HUES48 (cell line): ENCODE results near the gene THRSP.
"Not testable (repeated sequence)": the region's sequence is repeated elsewhere in the genome, so short reads cannot be mapped to it uniquely, and the experiment has no call there.

Source experiments
- H3K27ac ChIP-seq: one replicate; pipeline ENCODE4 v1.7.0; 2013; ENCODE audit warnings: low read depth, low read length, inconsistent platforms
- H3K27me3 ChIP-seq: 2 replicates; pipeline ENCODE4 v1.6.1; 2013; ENCODE audit warnings: mild to moderate bottlenecking, low read length; ENCODE audit not compliant: control insufficient read depth, insufficient read depth
- H3K36me3 ChIP-seq: 2 replicates; pipeline ENCODE4 v1.6.1; 2013; ENCODE audit warnings: low read length; ENCODE audit not compliant: control insufficient read depth, insufficient read depth
- H3K4me1 ChIP-seq: 2 replicates; pipeline ENCODE4 v1.6.1; 2013; ENCODE audit warnings: mild to moderate bottlenecking, low read length; ENCODE audit not compliant: control insufficient read depth, insufficient read depth
- H3K4me3 ChIP-seq: 2 replicates; pipeline ENCODE4 v1.5.1; 2013; ENCODE audit warnings: mild to moderate bottlenecking, low read depth, low read length
- H3K9ac ChIP-seq: 2 replicates; pipeline ENCODE4 v1.6.1; 2013; ENCODE audit warnings: mild to moderate bottlenecking, low read depth, low read length, moderate library complexity
- H3K9me3 ChIP-seq: 2 replicates; pipeline ENCODE4 v1.6.1; 2013; ENCODE audit warnings: low read length; ENCODE audit not compliant: control insufficient read depth, insufficient read depth

The THRSP gene

DNA sequence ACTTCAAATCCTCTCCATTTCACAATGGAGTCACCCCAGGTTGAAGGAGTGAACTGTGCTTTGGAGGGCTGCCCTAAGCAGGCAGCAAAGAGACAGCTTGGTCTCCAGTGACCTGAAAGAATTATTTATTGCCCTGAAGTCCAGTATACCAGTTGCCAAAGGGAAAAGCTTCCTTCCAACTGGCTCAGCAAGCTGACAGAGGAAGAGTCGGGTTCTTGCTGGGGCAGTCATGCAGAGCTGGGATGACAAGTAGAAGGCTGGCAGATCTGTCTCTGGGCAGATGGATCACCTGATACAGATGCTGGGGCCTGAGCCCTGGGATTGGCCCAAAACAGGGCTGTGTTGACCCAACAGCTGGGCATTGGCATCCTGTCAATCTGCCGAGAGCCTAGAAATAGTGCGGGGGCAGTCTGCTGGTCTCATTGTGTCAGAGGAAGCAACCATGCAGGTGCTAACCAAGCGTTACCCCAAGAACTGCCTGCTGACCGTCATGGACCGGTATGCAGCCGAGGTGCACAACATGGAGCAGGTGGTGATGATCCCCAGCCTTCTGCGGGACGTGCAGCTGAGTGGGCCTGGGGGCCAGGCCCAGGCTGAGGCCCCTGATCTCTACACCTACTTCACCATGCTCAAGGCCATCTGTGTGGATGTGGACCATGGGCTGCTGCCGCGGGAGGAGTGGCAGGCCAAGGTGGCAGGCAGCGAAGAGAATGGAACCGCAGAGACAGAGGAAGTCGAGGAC is at the start of gene THRSP:
TSS of gene THRSP (plus strand) at position 422 of the 742 bp plus-strand sequence. CDS start at position 443, 21 bp downstream.
- Histone ChIP-seq H3K9me3 (no peaks in the 10 kb centered on the region), H3K4me1 (no peaks in the 10 kb centered on the region)

DNA sequence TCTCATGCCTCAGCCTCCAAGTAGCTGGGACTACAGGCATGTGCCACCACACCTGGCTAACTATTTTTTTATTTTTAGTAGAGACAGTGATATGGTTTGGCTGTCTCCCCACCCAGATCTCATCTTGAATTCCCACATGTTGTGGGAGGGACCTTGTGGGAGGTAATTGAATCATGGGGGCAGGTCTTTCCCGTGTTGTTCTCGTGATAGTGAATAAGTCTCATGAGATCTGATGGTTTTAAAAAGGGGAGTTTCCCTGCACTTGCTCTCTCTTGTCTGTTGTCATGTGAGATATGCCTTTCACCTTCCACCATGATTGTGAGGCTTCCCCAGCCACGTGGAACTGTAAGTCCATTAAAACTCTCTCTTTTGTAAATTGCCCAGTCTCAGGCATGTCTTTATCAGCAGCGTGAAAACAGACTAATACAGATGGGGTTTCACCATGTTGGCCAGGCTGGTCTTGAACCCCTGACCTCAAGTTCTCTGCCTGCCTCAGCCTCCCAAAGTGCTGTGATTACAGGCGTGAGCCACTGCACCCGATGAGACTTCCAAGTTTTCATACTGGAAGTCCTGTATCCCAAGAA is 48.6 kb upstream of the THRSP start:
- not testable (repeated sequence) for H3K4me3 ChIP-seq, H3K4me1 ChIP-seq, H3K9me3 ChIP-seq, H3K27me3 ChIP-seq, H3K9ac ChIP-seq, H3K27ac ChIP-seq
- H3K36me3 ChIP-seq, result peaks cover 18% of the 10 kb centered on the region

More for the DNA sequence above, at the start of gene THRSP:
- Histone ChIP-seq H3K4me3 (no peak within 1 kb of the TSS), H3K36me3 (0 out of 2 replicates have a peak, but pooled peaks cover 5% of the 10 kb centered on the region), H3K27me3 (no peaks in the 10 kb centered on the region), H3K27ac (no peak within 1 kb of the TSS), H3K9ac (no peak within 1 kb of the TSS)

- H3K4me1 ChIP-seq, result 0 out of 2 replicates have a peak, but pooled peaks cover 3% of the 10 kb centered on the region
These were observed 47.8 kb upstream of the THRSP start for GRCh38 chr11:78015878-78016277.

DNA sequence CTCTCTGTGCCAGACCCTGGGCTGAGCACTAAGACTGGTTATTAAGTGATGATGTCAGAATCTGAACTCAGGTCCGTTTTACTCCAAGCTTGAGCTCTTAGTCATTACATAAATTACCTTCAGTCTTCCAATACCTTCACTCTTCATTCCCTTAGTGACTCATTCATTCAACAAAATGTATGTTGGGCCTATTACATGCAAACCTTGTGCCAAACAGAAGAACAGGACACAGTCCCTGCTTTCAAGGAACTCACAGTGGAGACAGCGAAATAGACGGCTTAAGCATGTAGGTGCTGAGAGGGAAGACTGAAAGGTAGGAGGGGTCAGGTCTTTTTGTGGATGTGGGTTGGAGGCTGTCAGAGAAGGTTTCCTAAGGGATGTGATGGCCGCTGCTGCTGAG is 43.9 kb upstream of the THRSP start:
- Histone ChIP-seq H3K9me3 (no peaks in the 10 kb centered on the region), H3K36me3 (peaks cover 18% of the 10 kb centered on the region), H3K27me3 (no peaks in the 10 kb centered on the region), H3K9ac (no peak overlapping the region), H3K4me3 (no peak overlapping the region), H3K4me1 (0 out of 2 replicates have a peak, but pooled peaks cover 3% of the 10 kb centered on the region), H3K27ac (no peak overlapping the region)

More at GRCh38 chr11:78015878-78016277, 47.8 kb upstream of the THRSP start:
- no peaks in the 10 kb centered on the region for H3K27me3 ChIP-seq
- H3K36me3 ChIP-seq, result peaks cover 18% of the 10 kb centered on the region
- H3K27ac ChIP-seq, result no peak overlapping the region
- no peaks in the 10 kb centered on the region for H3K9me3 ChIP-seq
- no peak overlapping the region for H3K9ac ChIP-seq
- no peak overlapping the region for H3K4me3 ChIP-seq

DNA sequence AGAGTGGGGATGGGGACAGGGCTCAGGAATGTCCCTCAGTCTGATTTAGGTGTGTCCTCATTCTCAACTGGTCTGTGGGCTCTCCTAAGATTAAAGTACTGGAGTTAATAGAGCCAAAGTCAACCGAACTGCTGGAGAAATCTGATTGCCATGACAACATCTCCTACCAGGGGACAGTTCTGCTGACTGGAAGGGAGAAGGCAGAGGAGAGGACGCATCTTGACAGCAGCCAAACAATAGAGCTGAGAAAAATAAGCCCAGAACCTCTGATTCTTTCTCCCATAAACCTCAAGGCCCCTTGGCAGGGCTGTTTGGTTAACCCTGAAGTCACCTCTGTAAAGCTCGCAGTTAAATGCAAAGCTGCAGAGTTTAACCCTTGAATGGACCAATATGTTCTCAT is 43.4 kb upstream of the THRSP start:
- H3K4me3 ChIP-seq, result no peak overlapping the region
- H3K27ac ChIP-seq, result peak overlapping the region; percentile 3
- no peaks in the 10 kb centered on the region for H3K27me3 ChIP-seq
- 0 out of 2 replicates have a peak, but pooled peaks cover 3% of the 10 kb centered on the region for H3K4me1 ChIP-seq
- no peak overlapping the region for H3K9ac ChIP-seq
- no peaks in the 10 kb centered on the region for H3K9me3 ChIP-seq
- H3K36me3 ChIP-seq, result peaks cover 18% of the 10 kb centered on the region

DNA sequence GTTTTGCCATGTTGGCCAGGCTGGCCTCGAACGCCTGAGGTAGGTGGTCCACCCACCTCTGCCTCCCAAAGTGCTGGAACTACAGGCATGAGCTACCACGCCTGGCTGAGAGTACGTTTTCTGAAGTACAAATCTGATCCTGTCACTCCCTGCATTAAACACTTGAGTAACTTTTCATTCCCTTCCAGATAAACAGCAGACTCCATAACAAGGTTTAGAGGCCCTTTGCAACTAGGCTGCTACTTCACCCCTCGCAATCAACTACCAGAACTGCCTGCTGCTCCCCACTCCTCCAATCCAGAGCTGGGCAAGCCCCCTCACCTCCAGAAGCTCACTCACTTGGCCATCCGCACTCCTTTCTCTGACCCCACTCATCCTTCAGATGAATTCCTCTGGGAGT is 42.0 kb upstream of the THRSP start:
- Histone ChIP-seq H3K4me1 (0 out of 2 replicates have a peak, but pooled peaks cover 3% of the 10 kb centered on the region), H3K27me3 (no peaks in the 10 kb centered on the region), H3K9ac (no peak overlapping the region), H3K27ac (no peak overlapping the region), H3K9me3 (no peaks in the 10 kb centered on the region), H3K4me3 (no peak overlapping the region), H3K36me3 (peaks cover 5% of the 10 kb centered on the region)

GRCh38 chr11:78022397-78023396 is 41.0 kb upstream of the THRSP start, which contains the start of gene KCTD14:
Gene KCTD14, minus strand, starts transcription at chr11:78023276. Its CDS starts 27 bp downstream, at chr11:78023249.
- Histone ChIP-seq H3K9ac (peak within 1 kb of the TSS; percentile 65), H3K27ac (peak within 1 kb of the TSS; percentile 42), H3K36me3 (no peaks in the 10 kb centered on the region), H3K4me1 (0 out of 2 replicates have a peak, but pooled peaks cover 3% of the 10 kb centered on the region), H3K4me3 (peak within 1 kb of the TSS; percentile 73), H3K27me3 (no peaks in the 10 kb centered on the region), H3K9me3 (no peaks in the 10 kb centered on the region)

DNA sequence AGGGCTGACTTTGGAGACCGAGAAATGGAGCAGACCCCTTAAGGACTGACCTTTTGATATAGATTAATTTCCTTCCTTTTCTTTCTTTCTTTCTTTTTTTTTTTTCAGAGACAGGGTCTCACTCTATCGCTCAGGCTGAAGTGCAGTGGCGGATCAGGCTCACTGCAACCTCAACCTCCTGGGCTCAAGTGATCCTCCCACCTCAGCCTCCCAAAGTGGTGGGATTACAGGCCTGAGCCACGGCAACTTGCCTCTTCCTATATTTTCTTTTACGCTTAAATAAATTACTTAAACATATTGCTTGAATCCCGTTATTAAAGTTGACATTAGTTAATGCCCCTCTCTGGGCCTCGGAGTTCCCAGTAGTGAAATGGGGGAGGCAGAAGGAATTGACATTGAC is 40.2 kb upstream of the THRSP start:
- Histone ChIP-seq H3K9me3 (no peaks in the 10 kb centered on the region), H3K27me3 (no peaks in the 10 kb centered on the region), H3K4me3 (peak overlapping the region; percentile 73), H3K4me1 (0 out of 2 replicates have a peak, but pooled peaks cover 3% of the 10 kb centered on the region), H3K36me3 (no peaks in the 10 kb centered on the region), H3K27ac (peak overlapping the region; percentile 42), H3K9ac (peak overlapping the region; percentile 65; the same call in 1 of the 2 replicates)

DNA sequence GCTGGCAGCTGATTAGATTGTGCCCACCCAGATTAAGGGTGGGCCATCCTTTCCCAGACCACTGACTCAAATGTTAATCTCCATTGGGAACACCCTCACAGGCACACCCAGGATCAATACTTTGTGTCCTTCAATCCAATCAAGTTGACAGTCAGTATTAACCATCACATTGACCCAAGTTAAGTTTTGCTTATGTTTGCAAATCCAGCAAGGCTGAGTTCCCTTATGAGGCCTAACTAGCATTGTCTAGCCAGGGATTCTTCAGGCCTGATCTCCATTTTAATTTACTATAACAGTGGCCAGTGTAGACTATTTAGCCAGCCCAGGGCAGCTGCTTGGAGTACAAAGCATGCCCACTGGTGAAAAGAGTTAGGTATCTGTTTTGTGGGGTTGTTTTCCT is 38.3 kb upstream of the THRSP start:
- 0 out of 2 replicates have a peak, but pooled peaks cover 3% of the 10 kb centered on the region for H3K4me1 ChIP-seq
- no peak overlapping the region for H3K27ac ChIP-seq
- H3K9me3 ChIP-seq, result no peaks in the 10 kb centered on the region
- H3K36me3 ChIP-seq, result no peaks in the 10 kb centered on the region
- no peak overlapping the region for H3K4me3 ChIP-seq
- H3K9ac ChIP-seq, result no peak overlapping the region
- H3K27me3 ChIP-seq, result no peaks in the 10 kb centered on the region

DNA sequence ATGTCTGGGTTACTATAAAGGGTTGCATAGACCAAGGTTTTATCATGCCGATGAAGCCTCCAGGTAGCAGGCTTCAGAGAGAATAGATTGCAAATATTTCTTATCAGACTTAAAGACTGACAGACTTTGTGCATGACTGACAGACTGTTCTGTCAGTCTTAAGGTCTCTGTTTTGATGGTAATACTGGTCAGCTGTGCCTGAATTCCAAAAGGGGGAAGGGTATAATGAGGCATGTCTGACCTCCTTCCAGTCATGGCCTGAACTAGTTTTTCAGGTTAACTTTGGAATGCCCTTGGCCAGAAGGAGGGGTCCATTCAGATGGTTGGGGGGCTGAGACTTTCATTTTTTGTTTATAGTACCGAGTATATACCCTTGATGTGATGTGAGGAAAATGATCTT is 35.9 kb upstream of the THRSP start:
- H3K4me1 ChIP-seq, result no peaks in the 10 kb centered on the region
- H3K27me3 ChIP-seq, result no peaks in the 10 kb centered on the region
- H3K27ac ChIP-seq, result no peak overlapping the region

More for the DNA sequence above, 35.9 kb upstream of the THRSP start:
- Histone ChIP-seq H3K9ac (no peak overlapping the region), H3K9me3 (no peaks in the 10 kb centered on the region), H3K36me3 (no peaks in the 10 kb centered on the region), H3K4me3 (no peak overlapping the region)
